ENCODE data around the gene SFTPB.
A peak's percentile ranks its signal among the peaks of the same experiment; 100 is the strongest.
"Not testable (repeated sequence)": the region's sequence is repeated elsewhere in the genome, so short reads cannot be mapped to it uniquely, and the experiment has no call there.

Gene SFTPB

GRCh38 chr2:85646166-85646565 lies 21.8 kb downstream of the SFTPB start:
- no peak overlapping the region for H3K4me3 Mint-ChIP-seq
- no peak for ATAC-seq
- peaks cover 69% of the 10 kb centered on the region for H3K36me3 Mint-ChIP-seq (ENCODE audit: low read depth)
- no peaks in the 10 kb centered on the region for H3K27me3 Mint-ChIP-seq
- H3K9me3 Mint-ChIP-seq, result no peaks in the 10 kb centered on the region
- H3K27ac Mint-ChIP-seq, result no peak overlapping the region
- H3K4me1 Mint-ChIP-seq, result peaks cover 18% of the 10 kb centered on the region
- DNase-seq, result no peak

GRCh38 chr2:85644909-85645308 lies 23.1 kb downstream of the SFTPB start:
- Mint-ChIP-seq H3K36me3 (ENCODE audit: low read depth) (peaks cover 74% of the 10 kb centered on the region), H3K4me1 (peaks cover 21% of the 10 kb centered on the region), H3K27ac (no peak overlapping the region), H3K27me3 (no peaks in the 10 kb centered on the region), H3K4me3 (no peak overlapping the region), H3K9me3 (no peaks in the 10 kb centered on the region)
- ATAC-seq (no peak), DNase-seq (no peak)

GRCh38 chr2:85642725-85643124 lies 25.3 kb downstream of the SFTPB start:
- no peaks in the 10 kb centered on the region for H3K27me3 Mint-ChIP-seq
- no peak overlapping the region for H3K4me3 Mint-ChIP-seq
- ATAC-seq (peak; percentile 78), DNase-seq (no peak)
- H3K9me3 Mint-ChIP-seq, result no peaks in the 10 kb centered on the region
- H3K36me3 Mint-ChIP-seq (ENCODE audit: low read depth), result peaks cover 68% of the 10 kb centered on the region
- H3K4me1 Mint-ChIP-seq, result peaks cover 18% of the 10 kb centered on the region
- H3K27ac Mint-ChIP-seq, result peak overlapping the region; percentile 74

DNA sequence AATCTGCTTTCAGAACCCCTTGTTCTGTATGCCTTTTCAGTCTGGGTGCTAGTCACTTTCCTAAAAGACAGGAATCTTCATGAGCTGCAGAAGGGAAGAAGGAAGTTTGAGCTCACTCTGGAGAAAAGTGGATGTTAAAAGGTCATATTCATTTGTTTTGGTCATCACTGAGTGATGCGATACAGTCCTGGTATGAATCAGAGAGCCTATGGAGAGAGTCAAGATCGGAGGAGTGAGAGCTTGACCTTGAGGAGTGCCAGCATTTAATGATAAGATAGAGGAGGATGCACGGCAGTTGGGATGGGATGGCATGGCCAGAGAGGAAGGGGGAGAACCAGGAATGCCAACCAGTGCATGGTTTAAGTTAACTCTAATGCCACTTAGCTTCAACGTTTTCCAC lies 32.4 kb downstream of the SFTPB start:
- Mint-ChIP-seq H3K4me1 (peaks cover 5% of the 10 kb centered on the region), H3K27ac (no peak overlapping the region), H3K27me3 (no peaks in the 10 kb centered on the region), H3K9me3 (no peaks in the 10 kb centered on the region), H3K4me3 (no peak overlapping the region), H3K36me3 (ENCODE audit: low read depth) (peaks cover 60% of the 10 kb centered on the region)
- DNase-seq (no peak), ATAC-seq (no peak)

DNA sequence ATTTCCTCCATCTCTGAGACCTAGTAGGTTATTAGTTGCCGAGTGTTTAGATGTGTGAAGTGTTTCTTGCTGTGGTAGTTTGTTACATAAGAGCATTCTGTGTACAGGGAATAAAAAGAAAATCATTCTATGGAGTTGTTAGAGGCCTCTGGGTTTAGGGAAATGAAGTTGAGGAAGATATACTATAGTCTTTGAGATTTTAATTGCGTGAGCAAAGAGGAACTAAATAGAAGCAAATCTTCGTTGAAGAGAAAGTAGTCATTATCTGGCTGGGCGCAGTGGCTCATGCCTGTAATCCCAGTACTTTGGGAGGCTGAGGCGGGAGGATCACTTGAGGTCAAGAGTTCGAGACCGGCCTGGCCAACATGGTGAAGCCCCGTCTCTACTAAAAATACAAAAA lies 33.0 kb downstream of the SFTPB start:
- Mint-ChIP-seq H3K36me3 (ENCODE audit: low read depth) (peaks cover 63% of the 10 kb centered on the region), H3K27me3 (no peaks in the 10 kb centered on the region), H3K27ac (peak overlapping the region; percentile 46), H3K4me3 (no peak overlapping the region), H3K9me3 (no peaks in the 10 kb centered on the region), H3K4me1 (peaks cover 5% of the 10 kb centered on the region)
- DNase-seq (no peak), ATAC-seq (no peak)

- Mint-ChIP-seq H3K4me1 (peaks cover 18% of the 10 kb centered on the region), H3K27ac (no peak overlapping the region), H3K9me3 (no peaks in the 10 kb centered on the region), H3K27me3 (no peaks in the 10 kb centered on the region), H3K4me3 (no peak overlapping the region), H3K36me3 (ENCODE audit: low read depth) (peaks cover 57% of the 10 kb centered on the region)
- ATAC-seq (no peak), DNase-seq (no peak)
Measured at GRCh38 chr2:85631316-85631715, 36.7 kb downstream of the SFTPB start.

GRCh38 chr2:85628658-85629057 lies 39.3 kb downstream of the SFTPB start:
- ATAC-seq, result peak; percentile 87
- H3K27ac Mint-ChIP-seq, result peak overlapping the region; percentile 77
- peaks cover 16% of the 10 kb centered on the region for H3K4me1 Mint-ChIP-seq
- no peaks in the 10 kb centered on the region for H3K27me3 Mint-ChIP-seq
- no peak for DNase-seq
- no peak overlapping the region for H3K4me3 Mint-ChIP-seq
- peaks cover 65% of the 10 kb centered on the region for H3K36me3 Mint-ChIP-seq (ENCODE audit: low read depth)
- no peaks in the 10 kb centered on the region for H3K9me3 Mint-ChIP-seq

DNA sequence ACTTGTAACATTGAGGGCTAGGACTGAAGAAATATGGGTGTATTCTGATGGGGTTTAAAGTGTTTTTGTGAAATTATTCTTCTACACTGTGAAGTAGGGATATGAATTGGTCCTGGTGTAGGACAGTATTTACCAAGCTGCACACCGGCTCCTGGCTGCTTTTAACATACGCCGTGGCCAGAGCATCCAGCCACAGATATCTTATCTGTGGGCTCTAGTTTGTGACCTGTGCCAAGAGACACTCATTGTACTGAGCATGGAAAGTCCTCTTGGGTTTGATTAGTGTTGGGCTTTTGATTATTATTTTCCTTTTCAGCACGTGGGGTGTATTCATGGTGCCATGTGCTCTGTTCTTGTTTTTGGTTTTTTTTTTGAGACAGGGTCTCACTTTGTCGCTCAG lies 44.0 kb downstream of the SFTPB start:
- no peak for ATAC-seq
- no peak overlapping the region for H3K27ac Mint-ChIP-seq
- no peak for DNase-seq
- no peak overlapping the region for H3K4me3 Mint-ChIP-seq
- H3K27me3 Mint-ChIP-seq, result no peaks in the 10 kb centered on the region
- H3K36me3 Mint-ChIP-seq (ENCODE audit: low read depth), result peaks cover 58% of the 10 kb centered on the region
- H3K9me3 Mint-ChIP-seq, result no peaks in the 10 kb centered on the region
- peaks cover 21% of the 10 kb centered on the region for H3K4me1 Mint-ChIP-seq

DNA sequence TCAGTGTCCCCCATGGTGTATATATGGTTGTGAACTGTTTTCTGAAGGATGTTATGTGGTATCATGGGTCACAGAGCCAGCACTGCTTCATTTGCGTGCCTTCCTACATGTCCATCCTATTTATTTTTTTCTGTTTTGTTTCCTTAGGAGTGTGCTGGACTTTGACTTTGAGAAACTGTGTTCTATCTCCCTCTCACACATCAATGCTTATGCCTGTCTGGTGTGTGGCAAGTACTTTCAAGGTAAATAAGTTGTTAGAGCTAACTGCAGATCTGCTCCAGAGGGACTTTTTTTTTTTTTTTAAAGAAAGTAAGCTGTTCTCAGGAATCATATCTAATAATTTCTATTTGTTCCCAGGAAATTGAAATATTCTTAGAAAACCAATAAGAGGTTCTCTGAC lies 46.7 kb downstream of the SFTPB start:
- Mint-ChIP-seq H3K27ac (no peak overlapping the region), H3K4me1 (peaks cover 23% of the 10 kb centered on the region), H3K9me3 (no peaks in the 10 kb centered on the region), H3K4me3 (no peak overlapping the region), H3K27me3 (no peaks in the 10 kb centered on the region), H3K36me3 (ENCODE audit: low read depth) (peaks cover 61% of the 10 kb centered on the region)
- ATAC-seq, result no peak
- DNase-seq, result no peak

- Mint-ChIP-seq H3K9me3 (no peaks in the 10 kb centered on the region), H3K4me3 (no peak overlapping the region), H3K27me3 (no peaks in the 10 kb centered on the region), H3K36me3 (ENCODE audit: low read depth) (peaks cover 50% of the 10 kb centered on the region), H3K4me1 (peaks cover 32% of the 10 kb centered on the region), H3K27ac (no peak overlapping the region)
- ATAC-seq (no peak), DNase-seq (no peak)
Measured at GRCh38 chr2:85619617-85620016, 48.4 kb downstream of the SFTPB start.

DNA sequence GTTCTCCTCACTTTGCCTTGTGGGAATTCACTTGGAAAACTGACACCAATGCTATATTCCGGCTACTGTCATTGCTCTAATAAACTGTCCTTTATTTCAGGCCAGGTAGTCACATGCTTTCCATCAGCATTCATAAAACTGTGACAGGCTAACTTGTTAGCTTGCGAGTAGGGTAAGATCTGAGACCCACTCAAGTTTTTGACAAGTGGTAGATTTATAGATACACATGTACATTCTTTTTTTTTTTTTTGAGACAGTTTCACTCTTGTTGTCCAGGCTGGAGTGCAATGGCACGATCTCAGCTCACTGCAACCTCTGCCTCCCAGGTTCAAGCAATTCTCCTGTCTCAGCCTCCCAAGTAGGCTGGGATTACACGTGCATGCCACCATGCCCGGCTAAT lies 50.3 kb downstream of the SFTPB start:
- peaks cover 34% of the 10 kb centered on the region for H3K36me3 Mint-ChIP-seq (ENCODE audit: low read depth)
- H3K27ac Mint-ChIP-seq, result peak overlapping the region; percentile 95
- not testable (repeated sequence) for ATAC-seq, DNase-seq, H3K9me3 Mint-ChIP-seq, H3K27me3 Mint-ChIP-seq
- peaks cover 34% of the 10 kb centered on the region for H3K4me1 Mint-ChIP-seq
- peak overlapping the region; percentile 93 for H3K4me3 Mint-ChIP-seq

- Mint-ChIP-seq H3K4me3 (peak overlapping the region; percentile 93), H3K9me3 (no peaks in the 10 kb centered on the region), H3K27me3 (no peaks in the 10 kb centered on the region), H3K36me3 (ENCODE audit: low read depth) (peaks cover 25% of the 10 kb centered on the region), H3K27ac (no peak overlapping the region), H3K4me1 (peaks cover 43% of the 10 kb centered on the region)
- ATAC-seq, result no peak
- no peak for DNase-seq
Measured at GRCh38 chr2:85615413-85615728, 52.6 kb downstream of the SFTPB start.

DNA sequence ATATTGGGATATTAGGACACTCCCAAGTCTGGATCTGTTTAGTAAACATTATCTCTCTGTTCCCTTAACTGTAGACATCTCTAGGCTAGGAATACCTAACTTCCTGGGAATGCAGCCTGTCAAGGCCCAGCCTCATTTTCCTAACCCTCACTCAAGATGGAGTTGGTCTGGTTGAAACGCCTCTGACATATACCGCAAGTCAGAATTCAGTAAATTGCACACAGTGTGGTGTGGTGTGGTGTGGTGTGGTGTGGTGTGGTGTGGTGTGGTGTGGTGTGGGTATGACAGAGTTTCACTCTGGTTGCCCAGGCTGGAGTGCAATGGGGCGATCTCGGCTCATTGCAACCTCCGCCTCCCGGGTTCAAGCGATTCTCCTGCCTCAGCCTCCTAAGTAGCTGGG lies 53.2 kb downstream of the SFTPB start:
- not testable (repeated sequence) for H3K4me3 Mint-ChIP-seq, DNase-seq, ATAC-seq, H3K27me3 Mint-ChIP-seq, H3K27ac Mint-ChIP-seq, H3K9me3 Mint-ChIP-seq
- H3K4me1 Mint-ChIP-seq, result peaks cover 49% of the 10 kb centered on the region
- peaks cover 27% of the 10 kb centered on the region for H3K36me3 Mint-ChIP-seq (ENCODE audit: low read depth)

- no peaks in the 10 kb centered on the region for H3K27me3 Mint-ChIP-seq
- no peak for DNase-seq
- H3K36me3 Mint-ChIP-seq (ENCODE audit: low read depth), result peaks cover 20% of the 10 kb centered on the region
- no peak overlapping the region for H3K4me3 Mint-ChIP-seq
- no peaks in the 10 kb centered on the region for H3K9me3 Mint-ChIP-seq
- no peak for ATAC-seq
- peak overlapping the region; percentile 39 for H3K27ac Mint-ChIP-seq
- H3K4me1 Mint-ChIP-seq, result peaks cover 49% of the 10 kb centered on the region
Measured at GRCh38 chr2:85613717-85614515, 54.1 kb downstream of the SFTPB start.

DNA sequence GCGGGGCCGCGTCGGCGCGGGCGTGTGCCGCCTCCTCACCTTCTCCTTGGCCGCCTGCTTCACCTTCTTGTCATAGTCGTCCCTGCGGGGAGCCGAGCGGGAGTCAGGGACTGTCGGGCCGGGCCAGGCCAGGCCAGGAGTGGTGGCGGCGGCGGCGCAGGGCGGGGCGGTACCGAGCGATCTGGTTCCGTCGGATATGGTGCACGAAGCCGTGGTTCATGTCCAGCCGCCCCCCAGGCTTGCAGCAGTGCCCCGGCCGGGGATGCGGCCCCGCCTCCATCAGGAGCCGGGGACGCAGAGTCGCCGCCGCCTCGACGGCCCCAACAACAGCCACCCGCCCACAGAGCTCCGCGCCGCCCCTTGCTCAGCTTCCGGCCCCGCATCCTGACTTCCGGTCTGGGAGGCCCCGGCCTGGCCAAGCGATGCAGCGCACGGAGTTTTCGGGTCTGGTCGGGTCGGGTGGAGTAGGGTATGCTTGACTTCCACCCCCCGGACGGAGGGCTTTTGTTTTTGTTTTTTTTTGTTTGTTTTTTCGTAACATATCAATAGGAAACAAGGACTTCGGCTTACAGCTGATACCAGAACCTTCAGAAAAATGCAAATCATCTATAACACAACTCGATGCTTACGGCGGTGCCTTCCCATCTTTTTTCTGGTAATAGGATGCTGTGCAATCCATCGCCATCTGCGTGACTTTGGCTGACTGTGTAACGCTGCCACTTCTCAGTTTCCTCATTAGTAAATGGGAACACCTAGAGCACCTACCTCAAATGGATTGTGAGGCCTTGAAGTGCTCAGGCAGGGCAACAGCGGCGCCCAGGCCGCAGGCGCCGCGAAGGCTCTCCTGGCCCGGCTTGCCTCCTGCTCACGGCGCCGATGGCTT lies 56.1 kb downstream of the SFTPB start, which contains the start of gene C2orf68:
Gene C2orf68 (minus strand): TSS at position 362 of the 883 bp plus-strand sequence. CDS start 82 bp downstream, at position 280.
- peaks cover 35% of the 10 kb centered on the region for H3K4me1 Mint-ChIP-seq
- H3K27me3 Mint-ChIP-seq, result no peaks in the 10 kb centered on the region
- H3K27ac Mint-ChIP-seq, result peak within 1 kb of the TSS; percentile 95
- peak within 1 kb of the TSS; percentile 98 for H3K4me3 Mint-ChIP-seq
- no peaks in the 10 kb centered on the region for H3K9me3 Mint-ChIP-seq
- peaks cover 14% of the 10 kb centered on the region for H3K36me3 Mint-ChIP-seq (ENCODE audit: low read depth)
- ATAC-seq (peak; percentile 79), DNase-seq (peak; percentile 92)
